GM19452 (cell line): ENCODE measurements around the gene PLEKHG3.

Experiments
- ATAC-seq: cut with Tn5 transposase; IDR thresholded peaks from one replicate; pipeline ENCODE4 v1.9.1; 2021; ENCODE audit not compliant: unreplicated experiment

PLEKHG3 gene

GRCh38 chr14:64725879-64726584, 21.8 kb downstream of the PLEKHG3 start:
- ATAC-seq = no peak

- ATAC-seq = no peak
These were observed 22.3 kb downstream of the PLEKHG3 start for GRCh38 chr14:64726585-64726890.

- no peak for ATAC-seq
These were observed 23.4 kb downstream of the PLEKHG3 start for GRCh38 chr14:64727551-64728071.

- ATAC-seq = no peak
These were observed 23.9 kb downstream of the PLEKHG3 start for GRCh38 chr14:64728106-64728505.

- no peak for ATAC-seq
These were observed 24.6 kb downstream of the PLEKHG3 start for GRCh38 chr14:64728856-64729255.

- no peak for ATAC-seq
These were observed 25.3 kb downstream of the PLEKHG3 start for GRCh38 chr14:64729386-64730060.

GRCh38 chr14:64730061-64730440, 25.8 kb downstream of the PLEKHG3 start:
- ATAC-seq = no peak

GRCh38 chr14:64730681-64731080, 26.5 kb downstream of the PLEKHG3 start:
- no peak for ATAC-seq

- ATAC-seq = no peak
These were observed 26.9 kb downstream of the PLEKHG3 start for GRCh38 chr14:64731141-64731581.

GRCh38 chr14:64732066-64732465, 27.8 kb downstream of the PLEKHG3 start:
- ATAC-seq = no peak

GRCh38 chr14:64732536-64733120, 28.4 kb downstream of the PLEKHG3 start:
- ATAC-seq = no peak

- no peak for ATAC-seq
These were observed 29.1 kb downstream of the PLEKHG3 start for GRCh38 chr14:64733321-64733720.

- ATAC-seq = no peak
These were observed 29.7 kb downstream of the PLEKHG3 start for GRCh38 chr14:64733899-64734298.

GRCh38 chr14:64734990-64735389, 30.8 kb downstream of the PLEKHG3 start:
- no peak for ATAC-seq

GRCh38 chr14:64736271-64737169, 32.3 kb downstream of the PLEKHG3 start:
- ATAC-seq = no peak

- no peak for ATAC-seq
These were observed 33.4 kb downstream of the PLEKHG3 start for GRCh38 chr14:64737391-64738280.

GRCh38 chr14:64738281-64738804, 34.1 kb downstream of the PLEKHG3 start:
- ATAC-seq = no peak

GRCh38 chr14:64741200-64741599, 37.0 kb downstream of the PLEKHG3 start:
- ATAC-seq = no peak

- no peak for ATAC-seq
These were observed 37.7 kb downstream of the PLEKHG3 start for GRCh38 chr14:64741961-64742360.

- no peak for ATAC-seq
These were observed 38.8 kb downstream of the PLEKHG3 start for GRCh38 chr14:64743061-64743460.
